ENCODE results near the gene VPS26C.

VPS26C gene

GRCh38 chr21:37220433-37220980 lies 46.6 kb downstream of the VPS26C start:
- TF ChIP-seq ZFX (IDR thresholded peaks at IDR 0.05): no peak
- TF ChIP-seq, protein P1, sequence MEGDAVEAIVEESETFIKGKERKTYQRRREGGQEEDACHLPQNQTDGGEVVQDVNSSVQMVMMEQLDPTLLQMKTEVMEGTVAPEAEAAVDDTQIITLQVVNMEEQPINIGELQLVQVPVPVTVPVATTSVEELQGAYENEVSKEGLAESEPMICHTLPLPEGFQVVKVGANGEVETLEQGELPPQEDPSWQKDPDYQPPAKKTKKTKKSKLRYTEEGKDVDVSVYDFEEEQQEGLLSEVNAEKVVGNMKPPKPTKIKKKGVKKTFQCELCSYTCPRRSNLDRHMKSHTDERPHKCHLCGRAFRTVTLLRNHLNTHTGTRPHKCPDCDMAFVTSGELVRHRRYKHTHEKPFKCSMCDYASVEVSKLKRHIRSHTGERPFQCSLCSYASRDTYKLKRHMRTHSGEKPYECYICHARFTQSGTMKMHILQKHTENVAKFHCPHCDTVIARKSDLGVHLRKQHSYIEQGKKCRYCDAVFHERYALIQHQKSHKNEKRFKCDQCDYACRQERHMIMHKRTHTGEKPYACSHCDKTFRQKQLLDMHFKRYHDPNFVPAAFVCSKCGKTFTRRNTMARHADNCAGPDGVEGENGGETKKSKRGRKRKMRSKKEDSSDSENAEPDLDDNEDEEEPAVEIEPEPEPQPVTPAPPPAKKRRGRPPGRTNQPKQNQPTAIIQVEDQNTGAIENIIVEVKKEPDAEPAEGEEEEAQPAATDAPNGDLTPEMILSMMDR (conservative IDR thresholded peaks at IDR 0.05): no peak
- no peak overlapping the region for H3K27ac ChIP-seq

DNA sequence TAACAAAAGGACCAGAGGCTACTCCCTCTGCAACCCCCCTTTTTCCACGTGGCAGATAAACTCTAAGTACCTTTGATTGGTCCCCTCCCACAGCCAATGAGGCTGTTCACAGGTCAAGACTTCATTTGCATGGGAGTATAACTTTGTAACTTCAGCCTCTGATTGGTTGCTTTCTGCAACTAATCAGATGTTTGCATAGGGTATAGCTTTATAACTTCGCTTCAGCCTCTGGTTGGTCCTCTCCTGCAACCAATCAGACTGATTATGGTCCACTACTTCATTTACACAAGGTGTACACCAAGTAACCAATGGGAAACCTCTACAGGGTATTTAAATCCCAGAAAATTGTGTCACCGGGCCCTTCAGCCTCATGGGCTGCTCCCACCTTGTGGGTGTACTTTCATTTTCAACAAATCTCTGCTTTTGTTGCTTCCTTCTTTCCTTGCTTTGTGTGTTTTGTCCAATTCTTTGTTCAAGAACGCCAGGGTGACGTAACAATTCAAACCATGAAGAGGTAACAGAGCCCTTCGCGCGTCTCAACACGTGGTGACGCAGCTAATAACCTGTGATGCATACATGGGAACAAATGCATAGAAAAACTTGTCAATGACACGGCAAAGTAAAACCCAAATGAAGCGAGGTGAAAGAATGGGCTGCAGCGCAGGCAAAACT lies 47.2 kb downstream of the VPS26C start:
- no peak for TF ChIP-seq ZFX (IDR thresholded peaks at IDR 0.05)
- TF ChIP-seq, protein P1 (conservative IDR thresholded peaks at IDR 0.05): no peak
- no peak overlapping the region for H3K27ac ChIP-seq

DNA sequence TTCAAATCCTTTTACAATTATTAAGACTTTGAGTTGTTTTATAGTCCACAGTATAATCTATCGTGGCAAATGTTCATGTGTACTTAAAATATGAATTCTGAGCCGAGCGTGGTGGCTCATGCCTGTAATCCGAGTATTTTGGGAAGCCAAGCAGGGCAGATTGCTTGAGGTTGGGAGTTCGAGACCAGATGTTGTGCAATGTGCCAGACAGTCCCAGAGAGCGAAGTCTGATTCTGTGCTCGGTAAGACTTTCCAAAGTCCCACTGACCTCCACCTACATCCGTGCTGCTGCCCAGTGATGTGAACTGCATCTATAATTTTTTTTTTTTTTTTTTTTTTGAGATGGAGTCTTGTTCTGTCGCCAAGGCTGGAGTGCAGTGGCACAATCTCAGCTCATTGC lies 52.2 kb downstream of the VPS26C start:
- H3K27ac ChIP-seq: no peak overlapping the region
- TF ChIP-seq, protein P1 (conservative IDR thresholded peaks at IDR 0.05): no peak
- TF ChIP-seq ZFX (IDR thresholded peaks at IDR 0.05): no peak

GRCh38 chr21:37210799-37211198 lies 56.3 kb downstream of the VPS26C start:
- no peak overlapping the region for H3K27ac ChIP-seq

DNA sequence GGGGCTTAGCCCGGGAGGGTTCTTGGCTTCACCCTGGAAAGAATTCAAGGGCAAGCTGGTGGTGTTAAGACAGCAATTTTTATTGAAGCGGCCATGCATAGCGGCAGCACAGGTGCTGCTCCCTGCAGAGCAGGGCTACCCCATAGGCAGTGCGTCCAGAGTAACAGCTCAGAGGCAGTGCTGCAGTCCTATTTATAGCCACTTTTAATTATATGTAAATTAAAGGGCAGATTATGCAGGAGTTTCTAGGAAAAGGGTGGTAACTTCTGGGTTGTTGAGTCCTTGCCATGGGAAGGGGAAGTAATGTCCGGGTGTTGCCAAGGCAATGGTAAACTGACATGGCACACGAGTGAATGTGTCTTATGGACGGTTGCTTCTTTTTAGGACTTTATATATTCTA lies 57.0 kb downstream of the VPS26C start:
- TF ChIP-seq ZFX (IDR thresholded peaks at IDR 0.05): no peak
- TF ChIP-seq, protein P1 (conservative IDR thresholded peaks at IDR 0.05): no peak
- H3K27ac ChIP-seq: no peak overlapping the region

More at GRCh38 chr21:37210799-37211198, 56.3 kb downstream of the VPS26C start:
- TF ChIP-seq, protein P1 (conservative IDR thresholded peaks at IDR 0.05): no peak
- no peak for TF ChIP-seq ZFX (IDR thresholded peaks at IDR 0.05)

- no peak for TF ChIP-seq ZFX (IDR thresholded peaks at IDR 0.05)
- TF ChIP-seq, protein P1 (conservative IDR thresholded peaks at IDR 0.05): no peak
- H3K27ac ChIP-seq: no peak overlapping the region
These were observed 58.4 kb downstream of the VPS26C start for GRCh38 chr21:37208741-37209225.

DNA sequence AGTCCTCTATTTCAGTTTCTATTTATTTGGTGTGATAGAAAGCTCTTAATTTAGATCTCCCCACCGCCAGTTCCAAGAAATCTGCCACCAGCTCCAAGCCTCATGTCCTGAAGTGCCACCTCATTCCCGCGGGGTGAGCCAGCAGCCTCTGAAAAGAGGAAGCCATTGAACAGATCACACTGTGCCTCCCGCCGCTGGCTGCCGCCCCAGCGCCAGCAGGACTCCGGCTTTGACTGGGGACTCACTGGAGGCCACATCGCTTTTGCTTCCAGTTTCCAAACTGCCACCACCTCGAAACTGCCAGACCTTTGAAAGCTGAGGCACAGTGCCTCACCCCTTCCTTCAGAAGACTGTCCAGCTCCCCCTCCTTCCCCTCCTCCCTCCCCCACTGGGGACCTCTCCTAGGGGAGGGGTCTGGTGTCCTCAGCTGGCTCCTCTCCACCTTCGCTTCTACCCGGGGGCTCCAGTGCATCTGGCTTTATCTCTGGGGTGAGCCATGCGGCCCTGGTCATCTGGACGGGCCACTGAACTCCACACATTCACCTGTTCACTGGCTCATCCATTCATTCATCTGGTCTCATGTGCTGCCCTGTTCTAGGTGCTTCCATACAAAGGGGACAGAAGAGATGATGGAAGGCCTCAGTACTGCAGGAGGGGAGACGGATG lies 58.9 kb downstream of the VPS26C start:
- no peak overlapping the region for H3K27ac ChIP-seq
- TF ChIP-seq, protein P1 (conservative IDR thresholded peaks at IDR 0.05): no peak
- no peak for TF ChIP-seq ZFX (IDR thresholded peaks at IDR 0.05)

Measured in C4-2B (cell line).